Cardiac muscle cell (in vitro differentiated cells and primary cell): ENCODE data around the gene KRT32. TPM values are rescaled to one million over a fixed set of nuclear protein-coding genes. Genes with fewer than 3 reads are reported as not detected.

Source experiments
- DNase-seq, 2 donors: peaks; one replicate each; pipeline versions ENCODE4 v3.0.0 to v3.0.0-alpha.2; 2010 to 2017; ENCODE audit warnings: low read depth in 1 of 2, low spot score in 1 of 2
- H3K27ac ChIP-seq: fragments of 200-600 bp; sonication (generic); 2 replicates; pipeline ENCODE4 v1.5.1; 2016
- H3K27me3 ChIP-seq: fragments of 200-600 bp; sonication (generic); 2 replicates; pipeline ENCODE4 v1.6.0; 2016; ENCODE audit warnings: control low read depth
- H3K36me3 ChIP-seq: fragments of 200-600 bp; sonication (generic); 2 replicates; pipeline ENCODE4 v1.5.1; 2016; ENCODE audit warnings: control low read depth
- H3K4me1 ChIP-seq: fragments of 200-600 bp; sonication (generic); 2 replicates; pipeline ENCODE4 v1.8.1; 2017; ENCODE audit warnings: low read depth, mild to moderate bottlenecking, mixed run types
- H3K4me3 ChIP-seq: fragments of 200-600 bp; sonication (generic); 2 replicates; pipeline ENCODE4 v1.5.1; 2016; ENCODE audit warnings: mild to moderate bottlenecking
- H3K9me3 ChIP-seq: fragments of 200-600 bp; sonication (generic); 2 replicates; pipeline ENCODE4 v1.5.1; 2017; ENCODE audit warnings: low read depth, mild to moderate bottlenecking, control low read depth
- polyA plus RNA-seq: library from polyadenylated mRNA; unstranded; fragments of >200 nt; fragmentation: Nextera tagmentation; extraction: Ambion mirVana; gene quantifications from 2 replicates; pipeline ENCODE4 v1.2.1, GENCODE V29; 2016
- total RNA-seq: library from RNA; depleted of rRNA; stranded (reverse); fragments of >200 nt; gene quantifications from 2 replicates; pipeline ENCODE4 v1.2.3, GENCODE V29; 2016
- TF ChIP-seq, protein P1 (sequence below): IDR thresholded peaks from 2 replicates; pipeline ENCODE4 v1.5.1; 2012; ENCODE audit warnings: low read depth, mild to moderate bottlenecking, low read length

The KRT32 gene
- total RNA-seq: not detected in 2 replicates
- not detected in 2 replicates for polyA plus RNA-seq

DNA sequence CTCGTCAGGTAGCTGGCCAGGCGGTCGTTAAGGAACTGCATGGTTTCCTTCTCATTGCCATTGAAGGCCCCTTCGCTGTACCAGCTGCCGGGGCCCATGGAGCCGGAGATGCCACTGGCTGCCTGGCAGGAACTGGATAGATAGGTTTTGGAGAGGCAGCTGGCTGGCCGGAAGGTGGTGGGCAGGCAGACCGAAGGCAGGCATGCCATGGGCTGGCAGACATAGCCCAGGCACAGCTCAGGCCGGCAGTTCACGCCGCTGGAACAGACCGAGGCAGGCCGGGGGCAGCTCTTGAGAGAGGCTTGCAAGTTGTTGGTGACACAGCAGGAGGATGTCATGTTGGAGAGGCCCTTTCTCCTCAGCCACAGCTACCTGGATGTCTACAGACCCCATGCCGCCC, at the start of gene KRT32:
Gene KRT32 (minus strand): TSS at position 399 of the 400 bp plus-strand sequence. CDS start 61 bp downstream, at position 338.
- Histone ChIP-seq H3K36me3 (no peaks in the 10 kb centered on the region), H3K4me3 (no peak within 1 kb of the TSS), H3K27me3 (no peaks in the 10 kb centered on the region), H3K9me3 (no peaks in the 10 kb centered on the region), H3K27ac (no peak within 1 kb of the TSS), H3K4me1 (no peaks in the 10 kb centered on the region)
- DNase-seq: no peak
- TF ChIP-seq, protein P1, sequence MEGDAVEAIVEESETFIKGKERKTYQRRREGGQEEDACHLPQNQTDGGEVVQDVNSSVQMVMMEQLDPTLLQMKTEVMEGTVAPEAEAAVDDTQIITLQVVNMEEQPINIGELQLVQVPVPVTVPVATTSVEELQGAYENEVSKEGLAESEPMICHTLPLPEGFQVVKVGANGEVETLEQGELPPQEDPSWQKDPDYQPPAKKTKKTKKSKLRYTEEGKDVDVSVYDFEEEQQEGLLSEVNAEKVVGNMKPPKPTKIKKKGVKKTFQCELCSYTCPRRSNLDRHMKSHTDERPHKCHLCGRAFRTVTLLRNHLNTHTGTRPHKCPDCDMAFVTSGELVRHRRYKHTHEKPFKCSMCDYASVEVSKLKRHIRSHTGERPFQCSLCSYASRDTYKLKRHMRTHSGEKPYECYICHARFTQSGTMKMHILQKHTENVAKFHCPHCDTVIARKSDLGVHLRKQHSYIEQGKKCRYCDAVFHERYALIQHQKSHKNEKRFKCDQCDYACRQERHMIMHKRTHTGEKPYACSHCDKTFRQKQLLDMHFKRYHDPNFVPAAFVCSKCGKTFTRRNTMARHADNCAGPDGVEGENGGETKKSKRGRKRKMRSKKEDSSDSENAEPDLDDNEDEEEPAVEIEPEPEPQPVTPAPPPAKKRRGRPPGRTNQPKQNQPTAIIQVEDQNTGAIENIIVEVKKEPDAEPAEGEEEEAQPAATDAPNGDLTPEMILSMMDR: no peak

DNA sequence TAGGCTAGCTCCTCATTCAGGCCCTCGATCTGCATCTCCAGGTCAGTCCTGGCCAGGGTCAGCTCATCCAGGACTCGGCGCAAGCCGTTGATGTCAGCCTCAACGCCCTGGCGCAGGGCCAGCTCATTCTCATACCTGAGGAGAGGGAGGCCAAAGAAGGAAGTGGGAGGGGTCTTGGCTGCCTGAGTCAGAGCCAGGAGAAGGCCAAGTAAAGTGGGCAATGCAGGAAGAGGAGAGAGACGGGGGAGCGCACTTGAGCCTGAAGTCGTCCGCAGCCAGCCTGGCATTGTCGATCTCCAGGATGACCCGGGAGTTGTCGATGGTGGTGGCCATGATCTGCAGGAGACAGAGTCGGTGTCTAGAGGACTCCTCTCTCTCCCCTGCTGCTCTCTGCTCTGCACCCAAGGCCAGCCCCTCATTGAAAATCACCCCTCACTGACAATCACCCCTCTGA, 49.7 kb upstream of the KRT32 start:
- no peak for DNase-seq
- Histone ChIP-seq H3K36me3 (no peaks in the 10 kb centered on the region), H3K9me3 (no peaks in the 10 kb centered on the region), H3K27ac (no peak overlapping the region), H3K27me3 (no peaks in the 10 kb centered on the region), H3K4me1 (peaks cover 8% of the 10 kb centered on the region), H3K4me3 (no peak overlapping the region)
- TF ChIP-seq, protein P1: no peak

DNA sequence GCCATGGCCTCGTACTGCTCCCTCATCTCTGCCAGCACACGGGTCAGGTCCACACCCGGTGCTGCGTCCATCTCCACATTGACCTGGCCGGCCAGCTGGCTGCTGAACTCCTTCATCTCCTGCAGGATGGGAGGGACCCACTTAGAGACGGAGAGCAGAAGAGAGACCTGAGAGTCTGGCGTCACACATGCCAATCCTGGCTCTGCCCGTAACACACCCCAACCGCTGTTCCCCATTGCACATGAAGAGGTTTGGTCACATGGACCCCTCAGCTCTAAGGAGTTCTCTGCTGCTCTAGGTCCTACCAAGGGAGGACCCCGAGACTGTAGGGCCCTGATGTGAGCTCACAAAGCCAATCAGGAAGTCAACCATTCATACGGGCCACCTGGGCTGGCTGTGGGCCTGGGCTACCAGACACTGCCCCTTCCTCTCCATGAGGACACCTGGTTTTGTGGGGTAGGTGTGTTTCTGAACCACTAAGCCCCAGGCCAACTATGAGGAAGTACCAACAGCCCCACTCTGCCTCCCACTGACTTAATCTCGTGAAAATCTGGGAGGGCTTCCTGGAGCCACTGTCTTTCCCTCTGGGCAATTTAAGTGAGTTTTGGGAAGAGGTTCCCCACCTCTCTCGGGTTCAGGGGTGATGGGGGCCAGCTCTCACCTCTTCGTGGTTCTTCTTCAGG, 49.1 kb upstream of the KRT32 start:
- H3K27me3 ChIP-seq: no peaks in the 10 kb centered on the region
- TF ChIP-seq, protein P1: no peak
- no peak overlapping the region for H3K27ac ChIP-seq
- peaks cover 8% of the 10 kb centered on the region for H3K4me1 ChIP-seq
- DNase-seq: no peak
- H3K9me3 ChIP-seq: no peaks in the 10 kb centered on the region
- no peak overlapping the region for H3K4me3 ChIP-seq
- H3K36me3 ChIP-seq: no peaks in the 10 kb centered on the region

DNA sequence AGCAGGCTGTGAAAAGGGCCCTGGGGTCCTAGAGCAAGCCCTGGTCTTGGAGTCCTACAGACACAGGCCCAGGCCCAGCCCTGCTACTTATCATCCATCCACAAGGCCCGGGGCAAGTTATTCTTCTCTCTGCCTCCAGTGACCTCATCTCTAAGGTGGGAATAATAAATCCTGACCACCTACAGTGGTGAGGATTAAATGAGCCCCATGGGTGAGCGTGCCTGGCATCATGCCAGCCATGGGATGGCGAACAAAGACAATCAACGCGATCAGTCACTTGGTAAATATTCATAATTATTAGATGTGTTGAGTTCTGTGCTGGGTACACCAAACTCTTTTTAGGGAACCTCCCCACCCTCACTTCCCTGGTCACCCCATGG, 46.0 kb upstream of the KRT32 start:
- TF ChIP-seq, protein P1: no peak
- H3K36me3 ChIP-seq: no peaks in the 10 kb centered on the region
- no peak overlapping the region for H3K27ac ChIP-seq
- no peak overlapping the region for H3K4me3 ChIP-seq
- no peak for DNase-seq
- H3K9me3 ChIP-seq: no peaks in the 10 kb centered on the region
- H3K27me3 ChIP-seq: no peaks in the 10 kb centered on the region
- H3K4me1 ChIP-seq: no peaks in the 10 kb centered on the region

DNA sequence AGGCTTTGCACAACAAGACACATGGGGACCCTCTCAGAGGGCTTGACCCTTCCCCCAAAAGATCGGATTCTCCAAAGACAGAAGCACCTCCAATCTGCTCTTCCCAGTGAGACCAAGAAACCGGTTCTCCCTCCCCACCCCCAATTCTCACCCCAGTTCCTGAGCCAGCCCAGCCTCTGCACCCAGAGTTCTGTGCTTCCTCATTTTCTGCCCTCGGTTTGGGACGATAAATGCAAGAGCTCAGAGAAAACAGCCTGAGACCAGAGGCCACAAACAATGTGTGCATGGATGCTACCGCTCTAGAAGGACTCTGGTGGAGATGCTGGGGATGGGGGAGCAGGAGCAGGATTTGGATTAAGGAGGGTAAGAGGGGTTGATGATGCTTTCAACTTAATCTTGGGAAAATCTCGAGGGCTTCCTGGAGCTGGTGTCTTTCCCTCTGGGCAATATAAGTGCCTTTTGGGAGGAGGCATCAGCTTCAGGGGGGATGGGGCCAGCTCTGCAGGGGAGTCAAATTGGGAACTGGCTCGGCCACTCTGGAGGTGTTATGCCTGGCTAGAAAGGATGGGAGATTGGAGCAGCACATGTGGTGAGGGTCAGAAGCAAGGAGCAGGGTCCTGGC, 45.5 kb upstream of the KRT32 start:
- Histone ChIP-seq H3K36me3 (no peaks in the 10 kb centered on the region), H3K27me3 (no peaks in the 10 kb centered on the region), H3K4me3 (no peak overlapping the region), H3K4me1 (no peaks in the 10 kb centered on the region), H3K9me3 (no peaks in the 10 kb centered on the region), H3K27ac (no peak overlapping the region)
- TF ChIP-seq, protein P1: no peak
- DNase-seq: no peak
